Measurements from ENCODE around the gene FAM32A.

DNA sequence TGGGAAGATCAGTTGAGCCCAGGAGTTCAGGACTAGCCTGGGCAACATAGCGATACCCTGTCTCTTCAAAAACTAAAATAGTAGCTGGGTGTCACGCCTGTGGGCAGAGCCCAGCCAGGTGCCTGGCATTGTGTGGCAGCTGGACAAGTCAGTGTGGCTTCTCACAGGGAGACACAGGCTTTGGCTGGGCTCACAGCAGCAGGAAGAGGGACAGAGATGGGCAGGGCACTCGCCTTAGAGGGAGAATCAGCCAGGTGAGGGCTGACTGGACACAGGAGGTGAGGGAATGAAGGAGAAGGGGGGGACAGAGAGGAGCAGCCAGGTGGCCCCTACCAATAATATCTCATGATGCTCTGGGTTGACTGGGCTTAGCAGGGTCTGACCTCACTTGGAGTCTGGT is 3.3 kb downstream of the FAM32A start:
- TF ChIP-seq, protein P1, sequence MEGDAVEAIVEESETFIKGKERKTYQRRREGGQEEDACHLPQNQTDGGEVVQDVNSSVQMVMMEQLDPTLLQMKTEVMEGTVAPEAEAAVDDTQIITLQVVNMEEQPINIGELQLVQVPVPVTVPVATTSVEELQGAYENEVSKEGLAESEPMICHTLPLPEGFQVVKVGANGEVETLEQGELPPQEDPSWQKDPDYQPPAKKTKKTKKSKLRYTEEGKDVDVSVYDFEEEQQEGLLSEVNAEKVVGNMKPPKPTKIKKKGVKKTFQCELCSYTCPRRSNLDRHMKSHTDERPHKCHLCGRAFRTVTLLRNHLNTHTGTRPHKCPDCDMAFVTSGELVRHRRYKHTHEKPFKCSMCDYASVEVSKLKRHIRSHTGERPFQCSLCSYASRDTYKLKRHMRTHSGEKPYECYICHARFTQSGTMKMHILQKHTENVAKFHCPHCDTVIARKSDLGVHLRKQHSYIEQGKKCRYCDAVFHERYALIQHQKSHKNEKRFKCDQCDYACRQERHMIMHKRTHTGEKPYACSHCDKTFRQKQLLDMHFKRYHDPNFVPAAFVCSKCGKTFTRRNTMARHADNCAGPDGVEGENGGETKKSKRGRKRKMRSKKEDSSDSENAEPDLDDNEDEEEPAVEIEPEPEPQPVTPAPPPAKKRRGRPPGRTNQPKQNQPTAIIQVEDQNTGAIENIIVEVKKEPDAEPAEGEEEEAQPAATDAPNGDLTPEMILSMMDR (conservative IDR thresholded peaks at IDR 0.05; ENCODE audit: low read length): no peak
- no peak for TF ChIP-seq EZH2phosphoT487 (IDR thresholded peaks at IDR 0.05; ENCODE audit: borderline replicate concordance)
